Hepatocyte (in vitro differentiated cells): ENCODE data around the gene MAD1L1. TPM values are rescaled to one million over a fixed set of nuclear protein-coding genes. Genes with fewer than 3 reads are reported as not detected.

Experiments
- DNase-seq: peaks from one replicate; pipeline ENCODE4 v3.0.0-alpha.2; 2016; ENCODE audit warnings: low spot score
- H2AFZ ChIP-seq: fragments of 200-600 bp; sonication (generic); 2 replicates; pipeline ENCODE4 v1.6.0; 2016; ENCODE audit warnings: antibody characterized with exemption, mild to moderate bottlenecking
- H3K27ac ChIP-seq: fragments of 200-600 bp; sonication (generic); 2 replicates; pipeline ENCODE4 v1.5.1; 2016; ENCODE audit warnings: mild to moderate bottlenecking
- H3K27me3 ChIP-seq: fragments of 200-600 bp; sonication (generic); 2 replicates; pipeline ENCODE4 v1.6.1; 2016
- H3K36me3 ChIP-seq: fragments of 200-600 bp; sonication (generic); replicated peaks from 2 replicates; pipeline ENCODE4 v1.5.1; 2016; ENCODE audit warnings: low read depth; ENCODE audit not compliant: insufficient read depth
- H3K4me1 ChIP-seq: fragments of 200-600 bp; sonication (generic); 2 replicates; pipeline ENCODE4 v1.5.1; 2016; ENCODE audit warnings: mild to moderate bottlenecking, moderate library complexity; ENCODE audit not compliant: insufficient read depth
- H3K4me2 ChIP-seq: fragments of 200-600 bp; sonication (generic); 2 replicates; pipeline ENCODE4 v1.6.0; 2016
- H3K4me3 ChIP-seq: fragments of 200-600 bp; sonication (generic); 2 replicates; pipeline ENCODE4 v1.5.1; 2016; ENCODE audit warnings: mild to moderate bottlenecking
- H3K79me2 ChIP-seq: fragments of 200-600 bp; sonication (generic); 2 replicates; pipeline ENCODE4 v1.6.0; 2017; ENCODE audit warnings: mild to moderate bottlenecking
- H3K9me2 ChIP-seq: fragments of 200-600 bp; sonication (generic); replicated peaks from 2 replicates; pipeline ENCODE4 v1.6.0; 2017; ENCODE audit warnings: mild to moderate bottlenecking; ENCODE audit not compliant: insufficient read depth
- H3K9me3 ChIP-seq: fragments of 200-600 bp; sonication (generic); 2 replicates; pipeline ENCODE4 v1.5.1; 2016; ENCODE audit warnings: low read depth, mild to moderate bottlenecking
- H4K20me1 ChIP-seq: fragments of 200-600 bp; sonication (generic); 2 replicates; pipeline ENCODE4 v1.6.0; 2016; ENCODE audit warnings: mild to moderate bottlenecking; ENCODE audit not compliant: insufficient read depth, poor library complexity, severe bottlenecking
- EZH2 ChIP-seq: fragments of 200-600 bp; sonication (generic); IDR thresholded peaks from 2 replicates; pipeline ENCODE4 v1.6.1; 2016; ENCODE audit warnings: antibody characterized with exemption, mild to moderate bottlenecking, borderline replicate concordance
- EZH2phosphoT487 ChIP-seq: fragments of 200-600 bp; sonication (generic); IDR thresholded peaks from one replicate; pipeline ENCODE4 v1.6.1; 2018; ENCODE audit warnings: antibody characterized with exemption, mild to moderate bottlenecking, low read depth, moderate library complexity; ENCODE audit not compliant: unreplicated experiment, severe bottlenecking
- WGBS: methylation state at CpG from one replicate; pipeline ENCODE4 v1.1.6; 2016; ENCODE audit warnings: low lambda C conversion rate; ENCODE audit errors: missing lambda C conversion rate; 5-methylcytosine and 5-hydroxymethylcytosine counted together
- polyA plus RNA-seq: library from polyadenylated mRNA; unstranded; fragments of >200 nt; fragmentation: Nextera tagmentation; extraction: Ambion mirVana; gene quantifications from 2 replicates; pipeline ENCODE4 v1.2.1, GENCODE V29; 2016
- total RNA-seq: library from RNA; depleted of rRNA; stranded (reverse); fragments of >200 nt; gene quantifications from 2 replicates; pipeline ENCODE4 v1.2.3, GENCODE V29; 2014
- TF ChIP-seq, protein P1 (sequence below): fragments of 200-600 bp; sonication (generic); IDR thresholded peaks from 2 replicates; pipeline ENCODE4 v1.5.1; 2016; ENCODE audit warnings: antibody characterized with exemption, mild to moderate bottlenecking; ENCODE audit not compliant: poor library complexity

The MAD1L1 gene
- total and polyA plus RNA-seq, 2 experiments from 2014 or later = 30.7 to 31.0 TPM

DNA sequence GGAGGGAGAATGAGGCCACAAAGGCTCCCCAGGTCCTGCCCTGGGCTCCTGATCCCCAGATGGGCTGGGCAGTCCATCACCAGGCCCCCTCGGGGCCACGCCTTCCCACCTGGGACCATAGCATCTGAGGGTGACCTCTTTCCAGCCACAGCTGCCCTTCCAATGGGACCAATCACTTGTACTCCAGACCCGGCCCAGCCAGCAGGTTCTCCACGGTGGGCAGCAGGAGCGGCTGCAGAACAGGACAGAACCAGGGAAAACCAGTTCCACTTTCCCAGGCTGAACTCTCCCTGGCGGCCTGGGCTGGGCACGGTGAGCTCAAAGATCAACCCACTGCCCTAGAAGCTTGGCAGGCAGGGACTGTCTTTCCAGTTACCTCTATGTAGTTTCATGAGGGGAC lies 257.6 kb downstream of the MAD1L1 start:
- WGBS = 97% methylated on average over 7 of the region's 7 CpGs
- Histone ChIP-seq H4K20me1 (no peaks in the 10 kb centered on the region), H3K4me2 (no peak overlapping the region), H3K9me3 (no peaks in the 10 kb centered on the region), H3K27me3 (no peaks in the 10 kb centered on the region), H3K36me3 (no peaks in the 10 kb centered on the region), H3K4me3 (no peak overlapping the region), H3K9me2 (no peaks in the 10 kb centered on the region), H3K27ac (no peak overlapping the region), H3K4me1 (no peaks in the 10 kb centered on the region), H2AFZ (no peak overlapping the region), H3K79me2 (no peaks in the 10 kb centered on the region)
- DNase-seq = no peak
- TF ChIP-seq EZH2phosphoT487 = no peak
- TF ChIP-seq, protein P1, sequence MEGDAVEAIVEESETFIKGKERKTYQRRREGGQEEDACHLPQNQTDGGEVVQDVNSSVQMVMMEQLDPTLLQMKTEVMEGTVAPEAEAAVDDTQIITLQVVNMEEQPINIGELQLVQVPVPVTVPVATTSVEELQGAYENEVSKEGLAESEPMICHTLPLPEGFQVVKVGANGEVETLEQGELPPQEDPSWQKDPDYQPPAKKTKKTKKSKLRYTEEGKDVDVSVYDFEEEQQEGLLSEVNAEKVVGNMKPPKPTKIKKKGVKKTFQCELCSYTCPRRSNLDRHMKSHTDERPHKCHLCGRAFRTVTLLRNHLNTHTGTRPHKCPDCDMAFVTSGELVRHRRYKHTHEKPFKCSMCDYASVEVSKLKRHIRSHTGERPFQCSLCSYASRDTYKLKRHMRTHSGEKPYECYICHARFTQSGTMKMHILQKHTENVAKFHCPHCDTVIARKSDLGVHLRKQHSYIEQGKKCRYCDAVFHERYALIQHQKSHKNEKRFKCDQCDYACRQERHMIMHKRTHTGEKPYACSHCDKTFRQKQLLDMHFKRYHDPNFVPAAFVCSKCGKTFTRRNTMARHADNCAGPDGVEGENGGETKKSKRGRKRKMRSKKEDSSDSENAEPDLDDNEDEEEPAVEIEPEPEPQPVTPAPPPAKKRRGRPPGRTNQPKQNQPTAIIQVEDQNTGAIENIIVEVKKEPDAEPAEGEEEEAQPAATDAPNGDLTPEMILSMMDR = no peak
- no peak for TF ChIP-seq EZH2

DNA sequence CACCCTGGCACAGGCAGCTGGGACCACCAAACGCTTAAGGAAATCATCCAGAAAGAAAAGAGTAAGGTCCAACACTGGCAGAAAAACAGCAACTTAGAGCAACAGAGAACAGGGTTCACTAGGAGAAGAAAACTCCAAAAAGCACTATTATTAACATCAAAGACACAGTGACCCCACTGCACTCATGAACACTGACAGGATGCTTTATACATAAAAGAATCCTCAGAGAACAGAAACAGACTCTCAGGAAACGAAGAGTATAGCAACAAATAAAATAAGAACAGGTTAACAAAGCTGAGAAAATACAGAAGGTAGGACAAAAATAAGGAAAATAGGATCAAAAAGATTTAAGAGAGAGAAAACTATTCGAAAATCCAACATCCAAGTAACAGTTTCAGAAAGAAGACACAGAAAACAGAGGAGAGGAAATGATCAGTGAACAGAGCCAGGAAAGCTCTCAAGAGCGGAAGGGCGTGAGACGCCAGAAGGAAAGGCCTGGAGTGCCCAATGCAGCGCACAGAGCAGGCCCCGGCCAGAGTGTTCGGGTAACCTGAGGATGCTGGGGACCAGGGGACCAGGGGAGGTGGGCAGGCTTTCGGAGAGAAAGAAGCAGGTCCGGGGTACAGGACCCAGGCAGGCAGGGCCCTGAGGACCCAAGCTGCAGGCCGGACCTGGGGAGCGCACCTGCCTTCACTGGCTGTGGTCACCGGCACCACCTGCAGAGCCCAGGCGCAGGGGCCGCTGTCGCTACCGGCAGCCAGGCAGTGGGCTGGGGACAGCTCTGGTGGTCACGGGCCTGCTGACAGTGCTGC lies 258.2 kb downstream of the MAD1L1 start:
- H3K27me3 ChIP-seq = no peaks in the 10 kb centered on the region
- no peak overlapping the region for H3K4me3 ChIP-seq

DNA sequence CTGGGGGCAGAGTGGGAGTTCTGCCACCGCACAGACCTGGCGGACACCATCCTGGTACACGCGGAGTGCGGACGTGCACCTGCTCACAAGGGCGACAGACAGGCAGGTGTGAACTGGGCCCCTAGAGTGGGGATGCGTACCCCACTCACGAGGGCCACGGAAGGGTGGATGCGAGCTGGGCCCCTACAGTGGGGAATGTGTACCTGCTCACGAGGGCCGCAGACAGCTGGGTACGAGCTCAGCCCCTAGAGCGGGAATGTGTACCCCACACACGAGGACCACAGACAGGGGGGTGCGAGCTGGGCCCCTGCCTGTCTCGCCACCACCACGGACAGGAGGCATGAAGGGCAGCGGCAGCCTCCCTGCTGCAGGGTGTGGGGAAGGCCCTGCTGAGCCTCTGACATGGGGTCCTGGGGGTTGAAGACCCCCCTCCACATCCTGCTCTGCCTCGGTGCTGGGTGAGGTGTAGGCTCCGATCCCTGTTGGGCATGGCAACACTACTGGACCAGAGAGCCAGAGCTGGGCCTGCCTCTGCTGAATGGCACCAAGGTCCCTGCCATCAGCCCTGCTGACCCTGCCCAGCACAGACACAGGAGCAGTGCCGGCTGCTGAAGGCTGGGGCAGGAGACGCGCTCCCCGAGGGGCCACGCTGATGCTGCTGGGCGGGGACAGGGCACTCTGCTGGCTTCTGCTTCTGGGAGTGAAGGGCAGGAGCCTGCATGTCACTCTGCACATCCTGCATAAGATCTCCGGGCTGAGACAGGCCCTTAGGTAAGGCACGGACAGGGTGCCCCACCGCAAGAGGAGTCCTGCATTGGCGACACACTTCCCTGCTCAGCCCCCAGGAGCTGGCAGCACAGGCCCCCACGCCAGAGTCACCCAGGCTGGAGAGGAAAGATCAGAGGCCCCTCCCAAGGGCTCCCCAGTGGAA lies 259.2 kb downstream of the MAD1L1 start:
- H3K36me3 ChIP-seq = no peaks in the 10 kb centered on the region
- H3K4me2 ChIP-seq = no peak overlapping the region
- 94% methylated on average over 33 of the region's 33 CpGs for WGBS

More for the DNA sequence above, 258.2 kb downstream of the MAD1L1 start:
- H3K27ac ChIP-seq = no peak overlapping the region
- H4K20me1 ChIP-seq = no peaks in the 10 kb centered on the region
- no peak overlapping the region for H3K4me2 ChIP-seq
- H3K9me3 ChIP-seq = no peaks in the 10 kb centered on the region
- no peaks in the 10 kb centered on the region for H3K79me2 ChIP-seq
- WGBS = 89% methylated on average over 19 of the region's 19 CpGs
- no peaks in the 10 kb centered on the region for H3K4me1 ChIP-seq
- H3K36me3 ChIP-seq = no peaks in the 10 kb centered on the region
- no peaks in the 10 kb centered on the region for H3K9me2 ChIP-seq
- TF ChIP-seq EZH2 (no peak), EZH2phosphoT487 (no peak)
- TF ChIP-seq, protein P1 = no peak
- no peak overlapping the region for H2AFZ ChIP-seq
- DNase-seq = no peak

More for the DNA sequence above, 259.2 kb downstream of the MAD1L1 start:
- H3K4me3 ChIP-seq = no peak overlapping the region
- H2AFZ ChIP-seq = no peak overlapping the region
- no peak overlapping the region for H3K27ac ChIP-seq
- no peaks in the 10 kb centered on the region for H4K20me1 ChIP-seq
- DNase-seq = no peak
- TF ChIP-seq EZH2phosphoT487 (no peak), EZH2 (no peak)
- TF ChIP-seq, protein P1 = no peak
- H3K9me2 ChIP-seq = no peaks in the 10 kb centered on the region
- no peaks in the 10 kb centered on the region for H3K79me2 ChIP-seq
- H3K9me3 ChIP-seq = no peaks in the 10 kb centered on the region
- no peaks in the 10 kb centered on the region for H3K4me1 ChIP-seq
- H3K27me3 ChIP-seq = no peaks in the 10 kb centered on the region
